Measurements from ENCODE around the gene TBC1D7. TPM values are rescaled to one million over a fixed set of nuclear protein-coding genes. Genes with fewer than 3 reads are reported as not detected.

The TBC1D7 gene
- total and polyA plus RNA-seq, 7 donors: 7.2 to 33.6 (median 13.8) TPM

GRCh38 chr6:13259393-13259792 is 68.9 kb downstream of the TBC1D7 start:
- WGBS, 2 donors: 70 to 91% methylated on average over 3 of the region's 3 CpGs
- Histone ChIP-seq H3K4me3 (no peak overlapping the region), H3K4me1 (no peaks in the 10 kb centered on the region), H3K9me3 (no peaks in the 10 kb centered on the region), H3K27ac (no peak overlapping the region), H3K27me3 (no peaks in the 10 kb centered on the region), H3K36me3 (no peaks in the 10 kb centered on the region)
- intact Hi-C loops (cut with DNase I): no loop called here
- DNase-seq: no peak
- TF ChIP-seq EP300 (IDR thresholded peaks at IDR 0.05): no peak
- TF ChIP-seq CTCF (IDR thresholded peaks at IDR 0.05): no peak
- TF ChIP-seq POLR2A (IDR thresholded peaks at IDR 0.05): no peak
- TF ChIP-seq POLR2AphosphoS5 (IDR thresholded peaks at IDR 0.05): no peak

GRCh38 chr6:13256266-13257001 is 71.9 kb downstream of the TBC1D7 start:
- WGBS, 2 donors: 91 to 96% methylated on average over 2 of the region's 2 CpGs
- intact Hi-C loops (cut with DNase I): no loop called here
- H3K27ac ChIP-seq: no peak overlapping the region
- H3K27me3 ChIP-seq: no peaks in the 10 kb centered on the region
- no peak overlapping the region for H3K4me3 ChIP-seq
- no peak for DNase-seq
- H3K9me3 ChIP-seq: no peaks in the 10 kb centered on the region
- no peaks in the 10 kb centered on the region for H3K4me1 ChIP-seq
- H3K36me3 ChIP-seq: no peaks in the 10 kb centered on the region
- TF ChIP-seq EP300 (IDR thresholded peaks at IDR 0.05) (no peak), POLR2AphosphoS5 (IDR thresholded peaks at IDR 0.05) (no peak), CTCF (IDR thresholded peaks at IDR 0.05) (no peak), POLR2A (IDR thresholded peaks at IDR 0.05) (no peak)

Other genes with a start within 250 kb of the TBC1D7 start
- 10 to 100 TPM; 13.3 to 18.3 (median 15.7) TPM for gene GFOD1, start 159.1 kb upstream of the TBC1D7 start, total RNA-seq
- gene GFOD1, start 159.1 kb upstream of the TBC1D7 start, polyA plus RNA-seq: 1 to 10 TPM; 2.3 to 6.5 (median 3.0) TPM
- 10 to 100 TPM in 1 of 4 donors, 1 to 10 TPM in 3; 5.8 to 13.3 (median 9.2) TPM for gene SIRT5, start 246.1 kb upstream of the TBC1D7 start, total RNA-seq
- 10 to 100 TPM in 1 of 3 donors, 1 to 10 TPM in 2; 8.0 to 12.5 (median 8.4) TPM for gene SIRT5, start 246.1 kb upstream of the TBC1D7 start, polyA plus RNA-seq